ENCODE results near the gene SEMA5B.

The SEMA5B gene

GRCh38 chr3:122911901-122912300 is 115.7 kb downstream of the SEMA5B start:
- DNase-seq: no peak
- TF ChIP-seq GATA1 (IDR thresholded peaks at IDR 0.05; ENCODE audit: low read depth, low read length): no peak
- no peak for TF ChIP-seq POLR2A (IDR thresholded peaks at IDR 0.05; ENCODE audit: low read length)

GRCh38 chr3:122908251-122908650 is 119.3 kb downstream of the SEMA5B start:
- TF ChIP-seq GATA1 (IDR thresholded peaks at IDR 0.05; ENCODE audit: low read depth, low read length): no peak
- TF ChIP-seq POLR2A (IDR thresholded peaks at IDR 0.05; ENCODE audit: low read length): no peak
- DNase-seq: no peak

- no peak for TF ChIP-seq POLR2A (IDR thresholded peaks at IDR 0.05; ENCODE audit: low read length)
- TF ChIP-seq GATA1 (IDR thresholded peaks at IDR 0.05; ENCODE audit: low read depth, low read length): no peak
- DNase-seq: no peak
Measured at GRCh38 chr3:122907471-122907870, 120.1 kb downstream of the SEMA5B start.

- TF ChIP-seq POLR2A (IDR thresholded peaks at IDR 0.05; ENCODE audit: low read length) (no peak), GATA1 (IDR thresholded peaks at IDR 0.05; ENCODE audit: low read depth, low read length) (no peak)
- no peak for DNase-seq
Measured at GRCh38 chr3:122903171-122903570, 124.4 kb downstream of the SEMA5B start.

GRCh38 chr3:122902326-122902725 is 125.2 kb downstream of the SEMA5B start:
- no peak for TF ChIP-seq GATA1 (IDR thresholded peaks at IDR 0.05; ENCODE audit: low read depth, low read length)
- TF ChIP-seq POLR2A (IDR thresholded peaks at IDR 0.05; ENCODE audit: low read length): no peak
- DNase-seq: no peak

- no peak for DNase-seq
- TF ChIP-seq POLR2A (IDR thresholded peaks at IDR 0.05; ENCODE audit: low read length) (no peak), GATA1 (IDR thresholded peaks at IDR 0.05; ENCODE audit: low read depth, low read length) (no peak)
Measured at GRCh38 chr3:122898298-122898697, 129.3 kb downstream of the SEMA5B start.

GRCh38 chr3:122893754-122894668 is 133.6 kb downstream of the SEMA5B start:
- TF ChIP-seq POLR2A (IDR thresholded peaks at IDR 0.05; ENCODE audit: low read length): no peak
- DNase-seq: no peak

GRCh38 chr3:122893282-122893681 is 134.3 kb downstream of the SEMA5B start:
- TF ChIP-seq POLR2A (IDR thresholded peaks at IDR 0.05; ENCODE audit: low read length) (no peak), GATA1 (IDR thresholded peaks at IDR 0.05; ENCODE audit: low read depth, low read length) (no peak)
- no peak for DNase-seq

- DNase-seq: no peak
- TF ChIP-seq POLR2A (IDR thresholded peaks at IDR 0.05; ENCODE audit: low read length) (no peak), GATA1 (IDR thresholded peaks at IDR 0.05; ENCODE audit: low read depth, low read length) (no peak)
Measured at GRCh38 chr3:122892118-122892960, 135.2 kb downstream of the SEMA5B start.

- TF ChIP-seq POLR2A (IDR thresholded peaks at IDR 0.05; ENCODE audit: low read length) (no peak), GATA1 (IDR thresholded peaks at IDR 0.05; ENCODE audit: low read depth, low read length) (no peak)
- DNase-seq: no peak
Measured at GRCh38 chr3:122890720-122891220, 136.8 kb downstream of the SEMA5B start.

- TF ChIP-seq GATA1 (IDR thresholded peaks at IDR 0.05; ENCODE audit: low read depth, low read length) (no peak), POLR2A (IDR thresholded peaks at IDR 0.05; ENCODE audit: low read length) (no peak)
- DNase-seq: no peak
Measured at GRCh38 chr3:122890077-122890719, 137.4 kb downstream of the SEMA5B start.

- DNase-seq: no peak
- no peak for TF ChIP-seq GATA1 (IDR thresholded peaks at IDR 0.05; ENCODE audit: low read depth, low read length)
Measured at GRCh38 chr3:122886946-122887345, 140.6 kb downstream of the SEMA5B start.

- no peak for DNase-seq
Measured at GRCh38 chr3:122886251-122886650, 141.3 kb downstream of the SEMA5B start.

More at GRCh38 chr3:122886251-122886650, 141.3 kb downstream of the SEMA5B start:
- TF ChIP-seq POLR2A (IDR thresholded peaks at IDR 0.05; ENCODE audit: low read length) (no peak), GATA1 (IDR thresholded peaks at IDR 0.05; ENCODE audit: low read depth, low read length) (no peak)

All from erythroblast (primary cell).